Heart right ventricle (tissue), 16 donors: ENCODE results near the gene CFDP1. TPM values are rescaled to one million over a fixed set of nuclear protein-coding genes. Genes with fewer than 3 reads are reported as not detected.

Experiments
- ATAC-seq, 8 donors: fragments of 200-7000 bp; cut with Tn5 transposase; one replicate each; pipeline ENCODE4 v1.9.1; 2020; ENCODE audit warnings: mild to moderate bottlenecking in 8 of 8, moderate library complexity in 8 of 8, moderate number of reproducible peaks in 1 of 8
- DNase-seq, 2 donors: peaks; one replicate each; pipeline ENCODE4 v3.0.0-alpha.2; 2020
- H3K27ac ChIP-seq, 10 donors: fragments of 200-600 bp; sonication (generic) in 2 of 10; one replicate each; pipeline versions ENCODE4 v1.5.0 to v1.8.0; 2020 to 2022; ENCODE audit warnings: mild to moderate bottlenecking in 3 of 10
- H3K27me3 ChIP-seq, 7 donors: fragments of 200-600 bp; one replicate each; pipeline ENCODE4 v1.8.0; 2021 to 2022; ENCODE audit warnings: mild to moderate bottlenecking in 2 of 7
- H3K36me3 ChIP-seq, 9 donors: fragments of 200-600 bp; sonication (generic) in 1 of 9; one replicate each; pipeline versions ENCODE4 v1.5.0 to v1.8.0; 2020 to 2022; ENCODE audit warnings: mild to moderate bottlenecking in 2 of 9
- H3K4me1 ChIP-seq, 9 donors: fragments of 200-600 bp; sonication (generic) in 1 of 9; one replicate each; pipeline versions ENCODE4 v1.5.0 to v1.8.0; 2020 to 2022; ENCODE audit warnings: mild to moderate bottlenecking in 4 of 9
- H3K4me3 ChIP-seq, 10 donors: fragments of 200-600 bp; sonication (generic) in 2 of 10; one replicate each; pipeline versions ENCODE4 v1.5.0 to v1.8.0; 2020 to 2022; ENCODE audit warnings: mild to moderate bottlenecking in 7 of 10, moderate library complexity in 2 of 10
- H3K9me3 ChIP-seq, 11 donors: fragments of 200-600 bp in 10 of 11; sonication (generic) in 2 of 11; one replicate each; pipeline versions ENCODE4 v1.5.0 to v1.8.0; 2013 to 2022; ENCODE audit warnings: mild to moderate bottlenecking in 2 of 11, control low read depth in 1 of 11, moderate library complexity in 1 of 11
- CTCF ChIP-seq, 9 donors: fragments of 200-600 bp; sonication (generic) in 2 of 9; IDR thresholded peaks; one replicate each; pipeline versions ENCODE4 v1.5.0 to v1.8.0; 2021 to 2022; ENCODE audit warnings: antibody characterized with exemption in 9 of 9, mild to moderate bottlenecking in 5 of 9, moderate library complexity in 1 of 9
- WGBS, 2 donors: extraction: QIAGEN DNeasy Blood & Tissue Kit; methylation state at CpG; one replicate each; pipeline ENCODE4 v1.1.7; 2013; ENCODE audit warnings: inconsistent platforms in 1 of 2; 5-methylcytosine and 5-hydroxymethylcytosine counted together
- intact Hi-C, 10 donors: fragments of 100-400 bp; cut with DNase I; formaldehyde crosslinking; loops; one replicate each; pipeline versions ENCODE4 v1.11.1 to v1.14.2; 2022
- polyA plus RNA-seq, 2 donors: library from polyadenylated mRNA; stranded (reverse); fragments of 200-250 nt; gene quantifications; one replicate each; pipeline ENCODE4 v1.2.3, GENCODE V29; 2013
- total RNA-seq, 10 donors: library from RNA; stranded (reverse); fragmentation: NEBNext Ultra II Directional in 3 of 10; extraction: Animal tissue kit (Norgen Biotek cat#: 25700) in 3 of 10; gene quantifications; one replicate each; pipeline versions ENCODE4 v1.2.1 to v1.2.4, GENCODE V29; 2021 to 2023
- donor health status: Arrhythmogenic right ventricular cardiomyopathy.
- donor health status: ischemic (EF 13 %, LVEDD 7.1; RV severe dilation, severe dysfunction).
- donor health status: healthy with polysubstance abuse.
- donor health status: DM: no; HTN: yes; CAD: no.
- donor health status: DM: no; HTN: no; CAD: no.
- donor health status: ischemic (EF 25% LVEDD 6.9; RV normal size, moderate dysfunction).
- donor health status: ischemic (EF 25% LVEDD 5.7; RV mildly dilated, moderate dysfunction).
- donor health status: healthy.
- donor health status: DM: yes; HTN: yes; CAD: no.
- donor health status: Ischemic cardiomyopathy.
- donor health status: ischemic (EF 35%, LVEDD 5.7; RV mildly dilated, moderate dysfunction).
- donor health status: nonischemic (EF 11% LVEDD 7.7; RV severe dilation, severe dysfunction).
- donor health status: DM: yes; HTN: yes; CAD: no.
- donor health status: PGD.
- donor health status: ischemic (EF 29% LVEDD 5.4; RV normal size, mild dysfunction).
- donor health status: nonischemic (EF 23%, LVEDD 6.1; RV moderate dilation, normal function).

The CFDP1 gene
- total and polyA plus RNA-seq, 12 donors: 19.0 to 63.6 (median 25.0) TPM

GRCh38 chr16:75309899-75310430 is 123.3 kb downstream of the CFDP1 start:
- Histone ChIP-seq H3K27ac (no peak overlapping the region), H3K4me1 (peaks cover 12 to 34% (median 22%) of the 10 kb centered on the region in 9 donors), H3K27me3 (peaks cover 0 to 30% (median 0%) of the 10 kb centered on the region in 7 donors), H3K9me3 (no peaks in the 10 kb centered on the region), H3K4me3 (no peak overlapping the region), H3K36me3 (peaks cover 0 to 14% (median 0%) of the 10 kb centered on the region in 9 donors)
- DNase-seq: no peak
- intact Hi-C loops: loop anchor here in 7 of 10 donors (5.0 to 10.0 kb wide), 6 partner anchors 43 to 75 kb away; partner anchors contain the start of gene BCAR1 (in 1 of the 7)
- ATAC-seq: no peak
- WGBS, 2 donors: 98 to 100% methylated on average over 1 of the region's 1 CpG
- TF ChIP-seq CTCF (IDR thresholded peaks at IDR 0.05): no peak

GRCh38 chr16:75309156-75309555 is 124.1 kb downstream of the CFDP1 start:
- Histone ChIP-seq H3K9me3 (no peaks in the 10 kb centered on the region), H3K27ac (no peak overlapping the region), H3K36me3 (peaks cover 0 to 17% (median 0%) of the 10 kb centered on the region in 9 donors), H3K4me1 (peaks cover 14 to 42% (median 30%) of the 10 kb centered on the region in 9 donors), H3K4me3 (no peak overlapping the region), H3K27me3 (peaks cover 0 to 26% (median 0%) of the 10 kb centered on the region in 7 donors)
- intact Hi-C loops: loop anchor here in 5 of 10 donors (5.0 to 10.0 kb wide), 5 partner anchors 42 to 76 kb away; partner anchors contain the start of gene BCAR1 (in 1 of the 5)
- no peak for ATAC-seq
- 96% methylated on average over 8 of the region's 8 CpGs for WGBS, 2 donors
- no peak for DNase-seq
- no peak for TF ChIP-seq CTCF (IDR thresholded peaks at IDR 0.05)

DNA sequence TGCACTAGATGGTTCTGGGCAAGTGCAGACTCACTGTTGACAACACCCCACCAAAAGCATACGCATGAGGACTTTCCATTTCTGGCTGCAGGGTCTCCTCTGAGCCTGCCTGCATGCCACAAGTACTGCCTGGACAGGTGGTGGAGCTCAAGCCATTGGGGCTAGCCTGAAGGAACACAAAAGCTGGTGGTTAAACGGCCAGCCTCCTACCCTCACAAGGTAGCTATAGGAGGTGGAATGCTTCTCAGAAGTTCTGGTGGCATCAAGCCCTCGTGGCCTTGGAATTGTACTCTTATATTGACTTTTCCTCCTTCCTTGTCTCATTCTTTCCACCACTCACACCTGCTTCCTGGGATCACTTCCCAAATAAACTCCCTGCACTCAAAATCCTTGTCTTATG is 125.3 kb downstream of the CFDP1 start:
- Histone ChIP-seq H3K27ac (no peak overlapping the region), H3K36me3 (peaks cover 0 to 20% (median 0%) of the 10 kb centered on the region in 9 donors), H3K27me3 (peaks cover 0 to 18% (median 0%) of the 10 kb centered on the region in 7 donors), H3K9me3 (no peaks in the 10 kb centered on the region), H3K4me1 (peaks cover 14 to 47% (median 31%) of the 10 kb centered on the region in 9 donors), H3K4me3 (no peak overlapping the region)
- no peak for DNase-seq
- WGBS, 2 donors: 84 to 88% methylated on average over 3 of the region's 3 CpGs
- no peak for TF ChIP-seq CTCF (IDR thresholded peaks at IDR 0.05)
- no peak for ATAC-seq
- intact Hi-C loops: loop anchor here in 5 of 10 donors (5.0 to 10.0 kb wide), 5 partner anchors 41 to 77 kb away; partner anchors contain the start of gene BCAR1 (in 1 of the 5)

DNA sequence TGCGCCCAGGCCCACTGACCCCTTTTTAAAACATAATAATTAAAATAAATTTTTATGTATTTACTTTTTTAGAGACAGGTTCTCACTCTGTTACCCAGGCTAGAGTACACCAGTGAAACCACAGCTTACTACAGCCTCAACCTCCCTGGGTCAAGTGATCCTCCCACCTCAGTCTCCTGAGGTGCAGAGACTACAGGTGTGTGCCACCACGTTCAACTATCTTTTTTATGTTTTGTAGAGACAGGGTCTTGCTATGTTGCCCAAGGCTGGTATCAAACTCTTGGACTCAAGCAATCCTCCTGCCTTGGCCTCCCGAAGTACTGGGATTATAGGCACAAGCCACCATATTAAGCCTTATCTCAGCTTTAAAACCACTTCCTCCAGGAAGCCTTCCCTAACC is 125.8 kb downstream of the CFDP1 start:
- no peak for TF ChIP-seq CTCF (IDR thresholded peaks at IDR 0.05)
- ATAC-seq (no peak), DNase-seq (no peak)
- no peaks in the 10 kb centered on the region for H3K9me3 ChIP-seq
- WGBS, 2 donors: 96 to 98% methylated on average over 3 of the region's 3 CpGs
- intact Hi-C loops: loop anchor here in 5 of 10 donors (5.0 to 10.0 kb wide), 5 partner anchors 40 to 77 kb away; partner anchors contain the start of gene BCAR1 (in 1 of the 5)
- H3K27me3 ChIP-seq: peaks cover 0 to 18% (median 0%) of the 10 kb centered on the region in 7 donors
- no peak overlapping the region for H3K27ac ChIP-seq
- H3K4me1 ChIP-seq: peaks cover 14 to 47% (median 31%) of the 10 kb centered on the region in 9 donors
- H3K36me3 ChIP-seq: peaks cover 0 to 20% (median 2%) of the 10 kb centered on the region in 9 donors
- no peak overlapping the region for H3K4me3 ChIP-seq
